ENCODE results near the gene COL28A1.

COL28A1 gene

GRCh38 chr7:7435978-7436377 lies 99.7 kb downstream of the COL28A1 start:
- DNase-seq (ENCODE audit: low spot score): no peak
- in situ Hi-C loops (cut with MboI; ENCODE audit: low pct_unique_long_range_greater_than_20kb, low sequenced_read_pairs, unreplicated experiment): loop anchor here (25.0 kb wide), 1 partner anchor 776 kb away; no protein-coding TSS in a partner anchor
- no peak for TF ChIP-seq CTCF (IDR thresholded peaks at IDR 0.05; ENCODE audit: extremely low read depth, insufficient read depth, missing control alignments)

- no peak for DNase-seq (ENCODE audit: low spot score)
- no peak for TF ChIP-seq CTCF (IDR thresholded peaks at IDR 0.05; ENCODE audit: extremely low read depth, insufficient read depth, missing control alignments)
- in situ Hi-C loops (cut with MboI; ENCODE audit: low pct_unique_long_range_greater_than_20kb, low sequenced_read_pairs, unreplicated experiment): loop anchor here (25.0 kb wide), 1 partner anchor 778 kb away; no protein-coding TSS in a partner anchor
Measured at GRCh38 chr7:7434329-7434728, 101.3 kb downstream of the COL28A1 start.

GRCh38 chr7:7433811-7434210 lies 101.9 kb downstream of the COL28A1 start:
- in situ Hi-C loops (cut with MboI; ENCODE audit: low pct_unique_long_range_greater_than_20kb, low sequenced_read_pairs, unreplicated experiment): loop anchor here (25.0 kb wide), 1 partner anchor 778 kb away; no protein-coding TSS in a partner anchor
- no peak for DNase-seq (ENCODE audit: low spot score)
- no peak for TF ChIP-seq CTCF (IDR thresholded peaks at IDR 0.05; ENCODE audit: extremely low read depth, insufficient read depth, missing control alignments)

- no peak for TF ChIP-seq CTCF (IDR thresholded peaks at IDR 0.05; ENCODE audit: extremely low read depth, insufficient read depth, missing control alignments)
- in situ Hi-C loops (cut with MboI; ENCODE audit: low pct_unique_long_range_greater_than_20kb, low sequenced_read_pairs, unreplicated experiment): loop anchor here (25.0 kb wide), 1 partner anchor 779 kb away; no protein-coding TSS in a partner anchor
- DNase-seq (ENCODE audit: low spot score): no peak
Measured at GRCh38 chr7:7432979-7433378, 102.7 kb downstream of the COL28A1 start.

GRCh38 chr7:7428806-7429205 lies 106.9 kb downstream of the COL28A1 start:
- TF ChIP-seq CTCF (IDR thresholded peaks at IDR 0.05; ENCODE audit: extremely low read depth, insufficient read depth, missing control alignments): no peak
- in situ Hi-C loops (cut with MboI; ENCODE audit: low pct_unique_long_range_greater_than_20kb, low sequenced_read_pairs, unreplicated experiment): loop anchor here (25.0 kb wide), 1 partner anchor 783 kb away; no protein-coding TSS in a partner anchor
- no peak for DNase-seq (ENCODE audit: low spot score)

- no peak for DNase-seq (ENCODE audit: low spot score)
- in situ Hi-C loops (cut with MboI; ENCODE audit: low pct_unique_long_range_greater_than_20kb, low sequenced_read_pairs, unreplicated experiment): loop anchor here (25.0 kb wide), 1 partner anchor 785 kb away; no protein-coding TSS in a partner anchor
- no peak for TF ChIP-seq CTCF (IDR thresholded peaks at IDR 0.05; ENCODE audit: extremely low read depth, insufficient read depth, missing control alignments)
Measured at GRCh38 chr7:7427363-7427762, 108.3 kb downstream of the COL28A1 start.

Measured in GM13977 (cell line).